ENCODE results near the gene PTPRN.

The PTPRN gene

GRCh38 chr2:219290381-219291171 lies 18.6 kb downstream of the PTPRN start:
- no peak for TF ChIP-seq CTCF (IDR thresholded peaks at IDR 0.05; ENCODE audit: low read length)
- TF ChIP-seq EZH2 (IDR thresholded peaks at IDR 0.05; ENCODE audit: borderline replicate concordance, low read length), result no peak
- Histone ChIP-seq H3K9ac (ENCODE audit: low read length) (no peak overlapping the region), H3K79me2 (ENCODE audit: insufficient read depth, low read length) (no peaks in the 10 kb centered on the region), H3K36me3 (ENCODE audit: insufficient read depth, low read length) (peaks cover 9% of the 10 kb centered on the region), H3K4me1 (ENCODE audit: insufficient read depth, low read length, severe bottlenecking) (peaks cover 15% of the 10 kb centered on the region), H3K27ac (ENCODE audit: low read depth, low read length, poor library complexity, severe bottlenecking) (no peak overlapping the region), H3K4me2 (ENCODE audit: low read length) (no peak overlapping the region), H3F3A (ENCODE audit: insufficient read depth, low read length) (no peaks in the 10 kb centered on the region), H4K20me1 (ENCODE audit: insufficient read depth, low read length) (no peaks in the 10 kb centered on the region), H3K4me3 (ENCODE audit: low read depth, low read length, poor library complexity, severe bottlenecking) (no peak overlapping the region), H3K27me3 (ENCODE audit: insufficient read depth, low read length) (no peaks in the 10 kb centered on the region), H3K9me2 (ENCODE audit: low read depth, low read length) (no peaks in the 10 kb centered on the region), H2AFZ (ENCODE audit: low read length) (no peak overlapping the region), H3K9me3 (ENCODE audit: low read length) (no peaks in the 10 kb centered on the region)

GRCh38 chr2:219289537-219290361 lies 19.5 kb downstream of the PTPRN start:
- Histone ChIP-seq H3K4me2 (ENCODE audit: low read length) (no peak overlapping the region), H3K27ac (ENCODE audit: low read depth, low read length, poor library complexity, severe bottlenecking) (no peak overlapping the region), H3K9ac (ENCODE audit: low read length) (no peak overlapping the region)

GRCh38 chr2:219289195-219289536 lies 20.0 kb downstream of the PTPRN start:
- Histone ChIP-seq H3K4me2 (ENCODE audit: low read length) (no peak overlapping the region), H3K9me3 (ENCODE audit: low read length) (no peaks in the 10 kb centered on the region), H3K27me3 (ENCODE audit: insufficient read depth, low read length) (no peaks in the 10 kb centered on the region), H4K20me1 (ENCODE audit: insufficient read depth, low read length) (no peaks in the 10 kb centered on the region), H3K9me2 (ENCODE audit: low read depth, low read length) (no peaks in the 10 kb centered on the region), H3K27ac (ENCODE audit: low read depth, low read length, poor library complexity, severe bottlenecking) (no peak overlapping the region), H2AFZ (ENCODE audit: low read length) (no peak overlapping the region), H3K36me3 (ENCODE audit: insufficient read depth, low read length) (peaks cover 23% of the 10 kb centered on the region), H3F3A (ENCODE audit: insufficient read depth, low read length) (no peaks in the 10 kb centered on the region), H3K4me3 (ENCODE audit: low read depth, low read length, poor library complexity, severe bottlenecking) (no peak overlapping the region), H3K79me2 (ENCODE audit: insufficient read depth, low read length) (no peaks in the 10 kb centered on the region), H3K4me1 (ENCODE audit: insufficient read depth, low read length, severe bottlenecking) (peaks cover 2% of the 10 kb centered on the region), H3K9ac (ENCODE audit: low read length) (no peak overlapping the region)
- TF ChIP-seq CTCF (IDR thresholded peaks at IDR 0.05; ENCODE audit: low read length) (no peak), EZH2 (IDR thresholded peaks at IDR 0.05; ENCODE audit: borderline replicate concordance, low read length) (no peak)

More at GRCh38 chr2:219289537-219290361, 19.5 kb downstream of the PTPRN start:
- Histone ChIP-seq H3K4me1 (ENCODE audit: insufficient read depth, low read length, severe bottlenecking) (peaks cover 7% of the 10 kb centered on the region), H3K9me3 (ENCODE audit: low read length) (no peaks in the 10 kb centered on the region), H4K20me1 (ENCODE audit: insufficient read depth, low read length) (no peaks in the 10 kb centered on the region), H3F3A (ENCODE audit: insufficient read depth, low read length) (no peaks in the 10 kb centered on the region), H3K9me2 (ENCODE audit: low read depth, low read length) (no peaks in the 10 kb centered on the region), H3K27me3 (ENCODE audit: insufficient read depth, low read length) (no peaks in the 10 kb centered on the region), H3K79me2 (ENCODE audit: insufficient read depth, low read length) (no peaks in the 10 kb centered on the region), H3K4me3 (ENCODE audit: low read depth, low read length, poor library complexity, severe bottlenecking) (no peak overlapping the region), H3K36me3 (ENCODE audit: insufficient read depth, low read length) (peaks cover 17% of the 10 kb centered on the region), H2AFZ (ENCODE audit: low read length) (no peak overlapping the region)
- TF ChIP-seq EZH2 (IDR thresholded peaks at IDR 0.05; ENCODE audit: borderline replicate concordance, low read length), result no peak
